DND-41 (cell line): ENCODE data around the gene FAM180B.

ENCODE experiments used
- ATAC-seq: fragments of 200-7000 bp; cut with Tn5 transposase; 3 replicates; pipeline ENCODE4 v1.9.1; 2021; ENCODE audit warnings: low read depth; ENCODE audit not compliant: insufficient read depth
- DNase-seq: peaks from one replicate; pipeline ENCODE4 v3.0.0-alpha.2; 2020
- H2AFZ ChIP-seq: 2 replicates; pipeline ENCODE4 v1.6.0; 2012; ENCODE audit warnings: low read depth, low read length
- H3K27ac ChIP-seq: 2 replicates; pipeline ENCODE4 v1.5.1; 2012; ENCODE audit warnings: low read length, inconsistent platforms
- H3K27me3 ChIP-seq: fragments of 200-600 bp; sonication (generic); 2 replicates; pipeline ENCODE4 v1.6.0; 2012; ENCODE audit warnings: low read length, mild to moderate bottlenecking, inconsistent platforms; ENCODE audit not compliant: insufficient read depth, poor library complexity
- H3K36me3 ChIP-seq: 2 replicates; pipeline ENCODE4 v1.5.1; 2012; ENCODE audit warnings: low read length, inconsistent platforms; ENCODE audit not compliant: insufficient read depth
- H3K4me1 ChIP-seq: 2 replicates; pipeline ENCODE4 v1.5.1; 2012; ENCODE audit warnings: mild to moderate bottlenecking, low read length; ENCODE audit not compliant: insufficient read depth
- H3K4me2 ChIP-seq: 2 replicates; pipeline ENCODE4 v1.6.0; 2012; ENCODE audit warnings: mild to moderate bottlenecking, moderate library complexity, low read length, inconsistent platforms; ENCODE audit not compliant: insufficient read depth
- H3K4me3 ChIP-seq, 2 experiments: fragments of 200-600 bp in 1 of 2; shearing (Covaris generic) in 1 of 2; 2 replicates each; pipeline ENCODE4 v1.5.1; 2012 to 2016; ENCODE audit warnings: inconsistent platforms in 2 of 2, low read length in 2 of 2, mild to moderate bottlenecking in 2 of 2, low read depth in 1 of 2, moderate library complexity in 1 of 2
- H3K79me2 ChIP-seq: 2 replicates; pipeline ENCODE4 v1.6.0; 2012; ENCODE audit warnings: low read length, inconsistent platforms; ENCODE audit not compliant: insufficient read depth
- H3K9ac ChIP-seq: 2 replicates; pipeline ENCODE4 v1.6.0; 2012; ENCODE audit warnings: low read depth, mild to moderate bottlenecking, inconsistent platforms, low read length, moderate library complexity
- H3K9me3 ChIP-seq: 2 replicates; pipeline ENCODE4 v1.5.1; 2012; ENCODE audit warnings: low read length, moderate library complexity, mild to moderate bottlenecking, inconsistent platforms; ENCODE audit not compliant: insufficient read depth, severe bottlenecking
- H4K20me1 ChIP-seq: 2 replicates; pipeline ENCODE4 v1.6.0; 2012; ENCODE audit warnings: low read length; ENCODE audit not compliant: insufficient read depth
- EZH2 ChIP-seq: IDR thresholded peaks from 3 replicates; pipeline ENCODE4 v1.6.1; 2012; ENCODE audit warnings: borderline replicate concordance, low read depth, mild to moderate bottlenecking, moderate library complexity, low read length, inconsistent platforms; ENCODE audit not compliant: severe bottlenecking
- TF ChIP-seq, protein P1 (sequence below): IDR thresholded peaks from 2 replicates; pipeline ENCODE4 v1.5.1; 2012; ENCODE audit warnings: borderline replicate concordance, low read length, moderate library complexity, mild to moderate bottlenecking; ENCODE audit not compliant: poor library complexity, severe bottlenecking; ENCODE audit errors: extremely low read depth

The FAM180B gene, protein sequence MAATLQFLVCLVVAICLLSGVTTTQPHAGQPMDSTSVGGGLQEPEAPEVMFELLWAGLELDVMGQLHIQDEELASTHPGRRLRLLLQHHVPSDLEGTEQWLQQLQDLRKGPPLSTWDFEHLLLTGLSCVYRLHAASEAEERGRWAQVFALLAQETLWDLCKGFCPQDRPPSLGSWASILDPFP

DNA sequence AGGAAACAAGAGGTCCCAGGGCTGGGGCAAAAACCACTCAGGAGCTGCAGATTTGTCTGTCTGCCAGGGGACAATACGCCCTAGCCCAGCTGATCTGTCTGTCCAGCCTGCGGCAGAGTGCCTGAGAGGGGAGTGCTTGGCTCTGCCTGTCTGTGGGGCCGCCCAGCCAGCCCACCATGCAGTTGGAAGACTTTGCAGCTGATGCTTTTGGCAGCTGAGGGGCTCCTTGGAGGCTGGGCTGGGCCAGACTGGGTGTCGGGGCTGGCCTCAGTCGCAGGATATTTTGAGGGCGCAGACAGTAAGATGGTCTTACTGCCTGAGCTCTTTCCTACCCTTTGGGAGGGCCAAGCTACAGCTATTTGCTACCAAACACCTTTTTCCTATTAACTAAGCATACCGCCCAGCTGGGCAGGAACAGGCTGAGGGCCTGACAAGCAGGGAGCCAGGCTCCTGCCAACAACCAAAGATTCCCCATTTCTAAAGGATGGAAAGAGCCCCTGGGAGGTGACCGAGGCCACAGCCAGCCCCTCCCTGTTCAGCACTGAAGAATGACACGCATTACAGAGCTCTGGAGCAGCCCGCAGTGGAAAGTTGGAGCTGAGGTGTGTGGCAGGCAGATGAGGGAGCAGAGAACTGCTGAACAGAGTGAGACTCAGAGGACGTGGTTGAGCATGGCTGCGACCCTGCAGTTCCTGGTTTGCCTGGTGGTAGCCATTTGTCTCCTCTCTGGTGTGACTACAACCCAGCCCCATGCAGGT is at the start of gene FAM180B:
Gene FAM180B, plus strand, starts transcription at position 581 of the 758 bp plus-strand sequence. Its CDS starts 91 bp downstream, at position 672.
- H2AFZ ChIP-seq: no peak within 1 kb of the TSS
- TF ChIP-seq, protein P1, sequence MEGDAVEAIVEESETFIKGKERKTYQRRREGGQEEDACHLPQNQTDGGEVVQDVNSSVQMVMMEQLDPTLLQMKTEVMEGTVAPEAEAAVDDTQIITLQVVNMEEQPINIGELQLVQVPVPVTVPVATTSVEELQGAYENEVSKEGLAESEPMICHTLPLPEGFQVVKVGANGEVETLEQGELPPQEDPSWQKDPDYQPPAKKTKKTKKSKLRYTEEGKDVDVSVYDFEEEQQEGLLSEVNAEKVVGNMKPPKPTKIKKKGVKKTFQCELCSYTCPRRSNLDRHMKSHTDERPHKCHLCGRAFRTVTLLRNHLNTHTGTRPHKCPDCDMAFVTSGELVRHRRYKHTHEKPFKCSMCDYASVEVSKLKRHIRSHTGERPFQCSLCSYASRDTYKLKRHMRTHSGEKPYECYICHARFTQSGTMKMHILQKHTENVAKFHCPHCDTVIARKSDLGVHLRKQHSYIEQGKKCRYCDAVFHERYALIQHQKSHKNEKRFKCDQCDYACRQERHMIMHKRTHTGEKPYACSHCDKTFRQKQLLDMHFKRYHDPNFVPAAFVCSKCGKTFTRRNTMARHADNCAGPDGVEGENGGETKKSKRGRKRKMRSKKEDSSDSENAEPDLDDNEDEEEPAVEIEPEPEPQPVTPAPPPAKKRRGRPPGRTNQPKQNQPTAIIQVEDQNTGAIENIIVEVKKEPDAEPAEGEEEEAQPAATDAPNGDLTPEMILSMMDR: no peak
- no peak for TF ChIP-seq EZH2
- no peak within 1 kb of the TSS for H3K27ac ChIP-seq
- DNase-seq (no peak), ATAC-seq (peak; percentile 27; the same call in 1 of the 3 replicates)
- H3K4me3 ChIP-seq: no peak within 1 kb of the TSS
- peaks cover 8% of the 10 kb centered on the region; the same call in 1 of the 2 replicates for H3K79me2 ChIP-seq
- 0 out of 2 replicates have a peak, but pooled peaks cover 10% of the 10 kb centered on the region for H3K4me1 ChIP-seq
- no peaks in the 10 kb centered on the region for H3K9me3 ChIP-seq
- H3K4me2 ChIP-seq: no peak within 1 kb of the TSS
- H3K9ac ChIP-seq: no peak within 1 kb of the TSS
- H3K27me3 ChIP-seq: no peaks in the 10 kb centered on the region
- peaks cover 8% of the 10 kb centered on the region; the same call in 1 of the 2 replicates for H4K20me1 ChIP-seq
- peaks cover 41% of the 10 kb centered on the region for H3K36me3 ChIP-seq

DNA sequence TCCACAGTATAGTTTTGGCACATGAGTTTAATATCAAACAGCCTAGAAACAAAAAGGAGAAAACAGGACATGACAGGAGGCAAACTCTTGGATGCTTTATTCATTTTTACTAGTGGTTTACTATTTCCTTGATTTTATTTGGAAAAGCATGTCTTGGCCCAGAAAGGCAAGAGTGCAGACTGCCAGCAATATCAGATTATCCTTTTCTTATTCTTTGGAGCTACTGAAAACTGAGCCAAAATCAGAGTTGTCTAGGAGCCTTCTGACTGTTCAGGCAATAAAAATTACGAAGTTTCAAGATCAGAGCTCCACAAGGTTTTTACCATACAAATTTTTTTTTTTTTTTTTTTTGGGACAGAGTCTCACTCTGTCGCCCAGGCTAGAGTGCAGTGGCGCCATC is 49.6 kb upstream of the FAM180B start:
- Histone ChIP-seq H4K20me1 (peaks cover 89% of the 10 kb centered on the region), H2AFZ (no peak overlapping the region)
- TF ChIP-seq, protein P1: no peak
- TF ChIP-seq EZH2: no peak

DNA sequence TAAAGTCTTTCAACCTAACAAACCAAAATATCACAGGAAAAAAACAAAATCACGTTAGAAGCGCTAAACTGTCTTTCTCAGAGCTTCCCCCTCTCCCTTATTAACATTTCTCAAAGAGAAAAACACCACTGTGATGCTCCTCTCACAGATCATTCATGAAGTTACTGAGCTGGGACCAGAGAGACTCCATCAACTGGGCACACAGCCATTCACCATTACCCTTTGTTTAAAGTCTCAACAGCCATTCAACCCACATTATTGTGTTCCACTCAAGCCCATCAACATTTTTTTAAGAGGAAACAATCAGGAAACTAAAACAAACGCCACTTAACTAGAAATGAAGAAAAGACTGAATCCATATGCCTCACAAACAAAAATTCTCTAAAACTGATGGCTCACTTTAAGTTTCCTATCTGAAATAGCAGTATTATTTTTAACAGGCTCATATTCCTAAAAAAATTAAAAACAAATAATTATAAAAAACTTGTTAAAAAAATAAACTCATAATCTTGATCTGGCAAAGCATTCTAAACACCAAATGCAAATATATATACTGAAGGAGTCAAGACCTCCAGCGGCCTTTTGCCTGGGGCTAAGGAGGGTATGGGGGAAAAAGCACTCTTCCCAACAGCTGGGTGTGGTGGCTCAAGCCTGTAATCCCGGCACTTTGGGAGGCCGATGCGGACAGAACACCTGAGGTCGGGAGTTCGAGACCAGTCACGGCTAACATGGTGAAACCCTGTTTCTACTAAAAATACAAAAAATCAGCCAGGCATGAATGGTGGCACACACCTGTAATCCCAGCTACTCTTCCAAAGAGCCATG is 47.5 kb upstream of the FAM180B start:
- Histone ChIP-seq H2AFZ (no peak overlapping the region), H3K9ac (no peak overlapping the region), H3K4me1 (no peaks in the 10 kb centered on the region; the same call in 1 of the 2 replicates), H3K27me3 (no peaks in the 10 kb centered on the region), H3K36me3 (peaks cover 33% of the 10 kb centered on the region; the same call in 1 of the 2 replicates), H3K4me2 (no peak overlapping the region), H3K4me3 (no peak overlapping the region), H3K27ac (no peak overlapping the region; the same call in 1 of the 2 replicates), H3K79me2 (peaks cover 100% of the 10 kb centered on the region), H3K9me3 (no peaks in the 10 kb centered on the region), H4K20me1 (peaks cover 90% of the 10 kb centered on the region)
- ATAC-seq (no peak), DNase-seq (no peak)
- TF ChIP-seq EZH2: no peak
- TF ChIP-seq, protein P1: no peak

More for the DNA sequence above, 49.6 kb upstream of the FAM180B start:
- H3K9ac ChIP-seq: no peak overlapping the region
- ATAC-seq (no peak), DNase-seq (no peak)
- H3K27me3 ChIP-seq: no peaks in the 10 kb centered on the region
- H3K4me3 ChIP-seq: no peak overlapping the region
- H3K36me3 ChIP-seq: peaks cover 32% of the 10 kb centered on the region; the same call in 1 of the 2 replicates
- H3K4me2 ChIP-seq: no peak overlapping the region
- H3K79me2 ChIP-seq: peaks cover 100% of the 10 kb centered on the region
- H3K4me1 ChIP-seq: no peaks in the 10 kb centered on the region; the same call in 1 of the 2 replicates
- no peak overlapping the region for H3K27ac ChIP-seq
- H3K9me3 ChIP-seq: no peaks in the 10 kb centered on the region
